NCI-H2227 (cell line): ENCODE results near the gene SMG9.

Experiments used
- DNase-seq: peaks from one replicate; lab custom pipeline; 2025; ENCODE audit not compliant: unreplicated experiment; lab: John Stamatoyannopoulos, UW

Gene SMG9, protein sequence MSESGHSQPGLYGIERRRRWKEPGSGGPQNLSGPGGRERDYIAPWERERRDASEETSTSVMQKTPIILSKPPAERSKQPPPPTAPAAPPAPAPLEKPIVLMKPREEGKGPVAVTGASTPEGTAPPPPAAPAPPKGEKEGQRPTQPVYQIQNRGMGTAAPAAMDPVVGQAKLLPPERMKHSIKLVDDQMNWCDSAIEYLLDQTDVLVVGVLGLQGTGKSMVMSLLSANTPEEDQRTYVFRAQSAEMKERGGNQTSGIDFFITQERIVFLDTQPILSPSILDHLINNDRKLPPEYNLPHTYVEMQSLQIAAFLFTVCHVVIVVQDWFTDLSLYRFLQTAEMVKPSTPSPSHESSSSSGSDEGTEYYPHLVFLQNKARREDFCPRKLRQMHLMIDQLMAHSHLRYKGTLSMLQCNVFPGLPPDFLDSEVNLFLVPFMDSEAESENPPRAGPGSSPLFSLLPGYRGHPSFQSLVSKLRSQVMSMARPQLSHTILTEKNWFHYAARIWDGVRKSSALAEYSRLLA

DNA sequence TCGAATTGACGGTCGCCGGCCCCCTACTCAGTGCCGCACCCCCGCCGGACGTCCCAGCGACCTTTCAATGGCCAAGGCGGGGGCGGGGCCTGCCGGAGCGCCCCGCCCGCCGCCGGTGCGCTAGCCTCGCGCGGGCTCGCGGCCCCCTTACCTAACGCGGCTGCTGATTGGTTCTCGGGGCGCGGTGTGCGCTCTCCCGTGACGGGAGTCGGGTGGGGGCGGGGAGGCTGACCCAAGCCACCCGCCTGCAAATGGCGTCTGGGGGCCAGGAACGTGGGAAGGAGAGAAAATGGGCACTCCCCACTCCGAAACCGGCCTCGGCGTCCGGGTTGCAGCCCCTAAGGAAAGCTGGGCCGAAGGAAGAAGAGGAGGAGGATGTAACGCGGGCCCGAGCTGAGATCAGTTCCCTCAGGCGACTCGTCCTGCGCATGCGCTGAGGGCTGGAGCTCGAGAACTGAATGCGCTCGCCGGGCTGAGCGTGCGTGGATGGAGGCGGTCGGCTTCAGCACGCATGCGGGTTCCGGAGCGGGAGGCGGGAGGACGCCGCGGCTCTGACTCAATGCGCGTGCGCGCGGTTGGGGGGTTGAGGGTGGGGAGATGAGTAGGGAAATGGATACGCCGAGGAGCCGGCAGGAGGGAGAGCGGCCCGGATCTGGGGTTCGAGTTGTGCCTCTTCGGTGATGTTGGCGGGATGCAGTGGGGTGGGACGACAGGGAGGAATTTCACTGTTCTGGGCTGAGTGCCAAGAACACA, at the start of gene SMG9:
SMG9 (minus strand) TSS at position 460 of the 753 bp plus-strand sequence. CDS start 4,221 bp downstream, outside the sequence.
- DNase-seq = peak; percentile 97

DNA sequence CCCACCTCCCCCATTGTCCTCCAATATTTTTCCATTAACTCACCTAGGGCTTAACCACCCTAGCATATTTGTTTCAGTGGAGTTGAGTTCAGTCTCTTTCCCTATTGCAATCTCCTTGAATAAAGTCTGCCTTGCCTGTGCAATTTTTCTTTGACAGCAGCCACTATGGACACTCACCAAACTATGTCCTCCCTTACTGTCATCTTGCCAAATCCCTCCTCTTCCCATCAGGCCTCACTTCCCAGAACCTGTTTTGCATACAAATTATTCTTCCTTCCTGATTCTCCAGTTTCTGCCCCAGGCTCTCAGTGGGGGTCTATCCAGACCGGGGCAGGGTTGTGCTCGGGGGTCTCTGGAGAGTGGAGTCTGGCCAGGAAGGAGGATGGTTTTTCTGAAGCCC, 49.7 kb upstream of the SMG9 start:
- DNase-seq = no peak

DNA sequence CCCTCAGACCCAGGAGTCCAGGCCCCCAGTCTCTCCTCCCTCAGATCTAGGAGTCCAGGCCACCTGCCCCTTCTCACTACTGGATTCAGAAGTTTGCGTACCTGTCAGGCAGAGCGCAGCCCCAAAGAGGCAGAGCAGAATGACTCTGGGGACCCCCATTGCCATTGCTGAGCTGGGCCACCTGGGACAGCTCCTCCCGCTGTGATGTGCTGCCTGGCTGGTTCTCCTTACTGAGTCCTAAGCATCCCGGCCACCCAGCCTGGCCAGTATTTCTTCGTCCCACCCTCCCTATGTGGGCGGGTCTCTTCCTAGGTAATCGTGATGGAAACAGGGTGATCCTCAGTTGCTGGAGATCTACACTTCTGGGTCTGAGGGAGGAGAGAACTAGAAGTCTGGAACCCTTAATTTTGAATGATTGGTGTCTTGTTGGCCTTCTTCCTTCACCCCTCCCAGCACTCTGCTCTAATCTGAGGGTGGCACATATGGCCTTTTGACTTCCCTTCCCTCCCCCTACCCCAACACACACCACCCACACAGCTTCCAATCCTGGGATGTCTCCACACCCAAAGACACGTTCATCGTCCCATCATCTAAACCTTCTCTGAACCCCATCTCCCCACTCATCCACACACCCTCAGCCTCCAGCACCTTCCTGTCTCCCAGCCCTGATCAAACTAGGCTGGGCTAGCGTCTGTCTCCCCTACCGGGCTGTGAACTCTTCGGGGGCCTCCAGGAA, 47.6 kb upstream of the SMG9 start, which contains the start of gene LYPD5:
LYPD5 (minus strand) TSS at position 232 of the 736 bp plus-strand sequence; CDS start at position 165, 67 bp downstream.
- DNase-seq = no peak

DNA sequence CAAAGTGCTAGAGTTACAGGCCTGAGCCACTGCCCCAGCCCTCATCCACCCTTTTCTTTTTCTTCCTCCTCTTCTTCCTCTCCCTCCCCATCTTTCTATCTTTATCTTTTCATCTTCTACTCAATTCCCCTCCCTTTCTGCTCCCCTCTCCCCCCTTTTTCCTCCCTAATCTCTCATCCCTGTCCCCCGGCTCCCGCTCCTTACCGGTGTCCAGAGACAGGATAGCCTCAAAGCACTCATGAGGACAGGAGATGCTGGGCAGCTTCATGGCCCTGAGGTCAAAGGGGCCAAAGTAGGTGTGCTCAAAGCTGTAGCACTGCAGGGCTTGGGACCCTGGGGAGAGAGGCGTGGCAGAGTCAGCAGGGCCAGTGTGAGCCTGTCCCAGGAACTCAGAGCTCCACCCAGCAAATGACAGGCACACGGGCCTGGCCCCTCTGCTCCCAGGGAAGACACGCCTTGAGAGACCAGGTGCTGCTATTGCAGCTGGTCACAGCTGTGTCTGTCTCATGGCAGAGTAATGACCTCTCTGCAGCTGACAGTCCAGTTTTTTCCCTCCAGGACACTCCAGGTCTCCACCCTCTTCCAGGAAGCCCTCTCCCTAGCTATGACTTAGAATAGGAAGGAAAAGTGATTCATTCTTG, 44.9 kb upstream of the SMG9 start:
- no peak for DNase-seq

DNA sequence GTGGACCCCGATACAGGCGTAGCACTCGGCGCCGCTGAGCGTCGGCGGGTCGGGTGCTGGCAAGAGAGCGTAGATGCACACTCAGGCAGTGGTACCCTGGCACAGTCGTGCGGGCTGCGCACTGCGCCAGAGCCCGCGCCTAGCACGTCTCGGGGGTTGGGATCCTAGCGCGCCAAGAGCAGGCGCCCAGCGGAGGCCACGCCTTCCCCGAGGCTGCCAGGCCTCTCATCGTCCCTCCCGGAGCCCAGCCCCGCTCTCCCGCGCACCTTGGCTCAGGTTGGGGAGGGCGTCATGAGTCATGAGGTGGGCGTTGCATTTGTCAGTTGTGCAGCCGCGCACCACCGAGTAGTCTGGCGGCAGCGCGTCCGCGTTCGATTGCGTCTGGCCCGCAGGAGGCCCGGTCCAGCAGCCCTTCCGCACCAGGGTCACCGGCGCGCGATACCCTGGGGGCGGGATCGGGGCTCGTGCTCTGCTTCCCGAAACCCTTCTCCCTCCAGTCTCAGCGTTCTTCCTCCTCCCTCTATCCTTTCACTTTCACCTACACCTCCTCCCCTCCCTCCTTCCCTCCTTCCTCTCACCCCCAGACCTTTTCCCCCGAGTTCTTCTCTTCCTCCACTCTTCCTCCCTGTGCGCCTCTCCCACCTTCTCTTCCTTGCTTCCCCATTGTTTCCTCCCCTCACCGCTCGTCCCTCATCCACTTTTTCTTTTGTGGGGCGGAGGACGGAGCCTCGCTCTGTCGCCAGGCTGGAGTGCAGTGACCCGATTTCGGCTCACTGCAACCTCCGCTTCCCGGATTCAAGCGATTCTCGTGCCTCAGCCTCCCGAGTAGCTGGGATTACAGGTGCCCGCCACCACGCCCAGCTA, 44.0 kb upstream of the SMG9 start:
- DNase-seq = peak; percentile 82

DNA sequence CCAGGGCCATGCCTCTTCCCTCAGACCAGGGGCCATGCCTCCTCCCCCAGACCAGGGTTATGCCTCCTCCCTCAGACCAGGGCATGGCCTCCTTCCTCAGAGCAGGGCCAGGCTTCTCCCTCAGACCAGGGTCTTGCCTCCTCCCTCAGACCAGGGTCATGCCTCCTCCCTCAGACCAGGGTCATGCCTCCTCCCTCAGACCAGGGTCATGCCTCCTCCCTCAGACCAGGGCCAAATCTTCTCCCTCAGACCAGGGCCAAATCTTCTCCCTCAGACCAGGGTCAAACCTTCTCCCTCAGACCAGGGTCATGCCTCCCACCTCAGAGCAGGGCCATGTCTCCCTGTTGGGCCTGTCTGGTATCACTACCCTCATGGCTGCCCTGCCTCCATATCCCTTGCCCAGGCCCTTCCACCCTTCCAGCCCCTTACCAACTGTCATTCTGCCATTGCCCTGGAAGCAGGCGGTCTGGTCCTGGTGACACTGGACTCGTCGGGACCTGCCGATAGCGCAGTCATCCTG, 43.3 kb upstream of the SMG9 start:
- no peak for DNase-seq

DNA sequence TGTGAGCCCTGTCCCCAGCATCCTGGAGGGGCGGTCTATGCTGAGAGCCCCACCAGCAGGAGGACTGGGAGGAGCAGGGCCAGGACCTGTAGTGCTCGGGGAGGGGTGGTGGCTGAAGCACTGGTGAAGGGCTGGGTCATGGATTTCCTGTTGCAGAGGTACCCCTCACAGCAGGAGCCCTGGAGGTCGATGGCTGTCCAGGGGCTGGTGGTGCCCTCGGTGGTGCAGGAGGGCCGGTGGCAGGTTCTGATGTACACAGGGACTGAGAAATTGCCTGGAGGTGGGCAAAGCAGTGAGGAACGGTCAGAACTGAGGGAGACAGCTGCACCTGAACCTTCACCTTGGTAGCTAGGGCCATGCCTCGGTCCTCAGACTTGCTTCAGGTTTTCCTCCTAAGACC, 42.8 kb upstream of the SMG9 start:
- no peak for DNase-seq

DNA sequence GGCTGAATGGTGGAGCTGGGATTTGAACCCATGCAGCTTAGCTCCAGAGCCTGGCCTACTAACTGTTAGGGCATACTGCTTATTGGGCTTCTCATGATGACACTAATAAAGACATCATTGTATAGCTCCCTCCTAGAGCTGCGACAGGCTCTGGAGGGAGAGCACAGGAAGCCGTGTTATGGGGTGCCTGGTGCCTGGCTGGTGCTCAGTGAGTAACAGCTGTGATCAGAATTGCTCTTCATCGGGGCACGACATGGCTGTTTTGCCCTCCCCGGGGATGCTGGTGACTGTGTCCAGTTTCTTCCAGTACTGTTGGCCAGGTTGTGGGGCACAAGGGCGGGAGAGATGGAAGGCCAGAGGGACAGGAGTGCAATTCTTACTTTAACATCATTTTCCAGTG, 42.4 kb upstream of the SMG9 start:
- DNase-seq = no peak

DNA sequence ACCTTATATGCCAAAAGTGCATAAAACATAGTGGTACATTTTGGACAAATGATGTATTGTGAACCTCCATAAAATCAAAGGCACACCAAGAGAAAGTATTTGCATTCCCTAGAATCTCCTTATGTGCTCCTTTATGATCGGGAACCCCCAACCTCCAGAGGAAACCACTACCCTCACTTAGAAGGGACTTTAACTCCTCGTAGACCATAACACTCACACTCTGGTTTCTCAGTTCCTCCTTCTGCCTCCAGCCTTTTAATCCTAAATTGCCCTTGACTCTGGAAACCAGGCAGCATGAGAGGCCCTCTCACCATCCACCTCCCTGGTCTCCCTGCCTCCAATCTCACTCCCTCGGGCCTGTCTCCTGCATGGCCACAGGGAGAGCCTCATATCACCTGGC, 35.8 kb upstream of the SMG9 start:
- no peak for DNase-seq

DNA sequence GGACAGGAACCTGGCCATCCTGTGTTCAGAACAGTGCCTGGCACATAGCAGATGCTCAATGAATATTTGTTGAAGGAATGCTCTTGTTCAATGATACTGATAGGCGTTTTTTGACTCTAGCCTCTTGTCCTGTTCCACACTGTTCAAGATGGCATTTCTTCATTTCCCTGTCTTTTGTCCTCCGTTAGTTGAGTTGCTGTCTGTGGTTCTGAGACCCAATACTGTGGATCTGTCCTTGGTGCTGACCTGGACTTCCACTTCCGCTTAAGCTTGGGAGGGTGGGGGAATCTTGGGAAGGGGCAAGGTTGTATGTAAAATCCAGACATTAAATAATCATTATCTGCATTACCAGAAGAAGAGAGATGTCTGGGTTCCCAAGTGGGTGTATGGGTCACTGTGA, 34.3 kb upstream of the SMG9 start:
- no peak for DNase-seq

DNA sequence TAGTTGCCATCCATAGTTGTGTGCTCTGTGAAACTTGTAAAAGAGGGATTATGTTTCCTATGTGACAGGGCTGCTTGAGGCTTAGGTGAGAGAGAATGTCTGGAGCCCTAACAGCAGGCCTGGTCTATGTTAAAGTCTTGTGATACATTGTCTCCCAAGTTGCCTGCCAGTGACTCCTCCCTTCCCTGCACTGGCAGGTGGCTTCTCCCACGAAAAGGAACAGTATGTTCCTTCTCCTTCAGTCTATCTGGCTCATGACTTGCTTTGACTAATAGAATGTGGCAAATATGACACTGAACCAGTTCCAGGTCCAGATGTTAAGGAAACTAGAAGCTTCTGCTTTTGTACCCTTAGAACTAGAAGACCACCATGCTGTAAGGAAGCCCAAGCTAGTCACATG, 31.9 kb upstream of the SMG9 start:
- no peak for DNase-seq

DNA sequence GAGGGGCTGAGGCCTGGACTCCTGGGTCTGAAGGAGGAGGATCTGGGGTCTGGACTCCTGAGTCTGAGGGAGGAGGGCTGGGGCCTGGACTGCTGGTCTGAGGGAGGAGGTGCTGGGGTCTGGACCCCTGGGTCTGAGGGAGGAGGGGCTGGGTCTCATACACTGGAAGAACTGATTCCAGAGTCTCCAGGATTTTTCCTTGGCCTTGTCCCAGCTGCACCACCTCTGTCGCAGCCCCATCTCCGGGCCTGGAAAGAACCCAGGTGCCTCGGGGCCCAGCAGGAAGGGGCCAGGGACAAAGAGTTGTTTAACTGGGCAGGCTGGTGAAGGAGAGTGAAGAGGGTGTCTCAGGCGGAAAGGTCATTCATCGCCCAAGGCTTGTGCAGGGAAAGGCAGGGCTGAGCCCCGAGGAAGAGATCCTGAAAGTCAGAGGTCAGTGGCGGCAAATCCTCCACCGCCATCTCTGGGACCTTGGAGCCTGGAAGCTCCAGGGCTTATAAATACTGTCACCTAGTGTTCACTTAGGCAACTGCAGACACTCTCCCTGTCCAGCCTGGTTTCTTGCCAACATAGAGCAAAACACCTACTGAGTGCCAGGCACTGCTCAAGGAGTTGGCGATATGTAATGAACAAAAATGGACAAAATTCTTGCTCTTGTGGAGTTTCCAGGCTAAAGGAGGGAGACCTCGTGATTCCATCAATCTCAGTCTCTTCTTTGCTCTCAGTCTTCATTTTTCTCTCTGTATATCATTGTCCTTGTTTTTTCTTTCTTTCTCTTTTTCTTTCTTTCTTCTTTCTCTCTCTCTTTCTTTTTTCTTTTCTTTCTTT, 30.4 kb upstream of the SMG9 start:
- peak; percentile 66 for DNase-seq

DNA sequence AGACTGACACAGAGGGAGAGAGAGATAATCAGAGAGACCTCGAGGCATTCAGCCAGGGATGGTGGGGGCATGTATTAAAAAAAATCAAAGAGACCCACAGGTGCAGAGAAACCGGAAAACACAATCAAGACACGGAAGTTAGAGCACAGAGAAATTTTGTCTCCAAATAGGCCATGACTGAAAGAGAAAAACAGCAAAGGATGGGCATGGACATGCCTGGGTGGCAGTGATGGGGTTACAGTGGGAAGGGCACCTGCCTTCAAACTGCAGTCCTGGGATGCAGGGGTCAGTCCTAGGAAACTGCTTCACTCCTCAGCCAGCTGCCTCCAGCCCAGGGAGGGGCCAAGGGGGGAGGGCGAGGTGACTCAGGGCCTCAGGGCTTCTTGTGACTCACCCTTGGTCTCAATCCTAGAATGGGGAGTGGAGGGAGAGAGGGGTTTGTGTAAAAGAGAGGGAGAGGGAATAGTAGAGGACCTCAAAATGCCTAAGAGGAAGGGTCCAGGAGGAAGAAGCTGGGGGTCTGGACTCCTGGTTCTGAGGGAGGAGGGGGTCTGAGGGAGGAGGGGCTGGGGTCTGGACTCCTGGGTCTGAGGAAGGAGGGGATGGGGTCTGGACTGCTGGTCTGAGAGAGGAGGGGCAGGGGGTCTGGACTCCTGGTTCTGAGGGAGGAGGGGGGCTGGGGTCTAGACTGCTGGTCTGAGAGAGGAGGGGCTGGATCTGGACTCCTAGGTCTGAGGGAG, 29.6 kb upstream of the SMG9 start:
- DNase-seq = no peak

DNA sequence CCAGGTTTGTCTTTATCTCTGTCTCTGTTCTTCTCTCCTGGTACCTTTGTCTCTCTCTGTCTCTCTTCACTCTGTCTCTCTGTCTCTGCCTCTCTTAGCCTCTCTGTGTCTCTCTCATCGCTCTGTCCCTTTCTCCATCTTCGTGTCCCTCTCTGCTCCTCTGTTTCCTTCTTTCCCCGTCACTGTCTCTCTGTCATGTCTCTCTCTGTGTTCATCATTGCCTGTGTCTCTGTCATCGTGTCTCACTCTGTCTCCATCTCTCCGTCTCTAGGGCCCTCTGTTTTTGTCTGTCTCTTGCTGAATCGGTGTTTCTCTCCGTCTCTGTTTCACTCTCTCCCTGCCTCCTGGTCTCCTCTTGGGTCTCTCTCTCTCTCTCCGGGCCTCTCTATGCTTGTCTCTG, 28.9 kb upstream of the SMG9 start:
- no peak for DNase-seq

DNA sequence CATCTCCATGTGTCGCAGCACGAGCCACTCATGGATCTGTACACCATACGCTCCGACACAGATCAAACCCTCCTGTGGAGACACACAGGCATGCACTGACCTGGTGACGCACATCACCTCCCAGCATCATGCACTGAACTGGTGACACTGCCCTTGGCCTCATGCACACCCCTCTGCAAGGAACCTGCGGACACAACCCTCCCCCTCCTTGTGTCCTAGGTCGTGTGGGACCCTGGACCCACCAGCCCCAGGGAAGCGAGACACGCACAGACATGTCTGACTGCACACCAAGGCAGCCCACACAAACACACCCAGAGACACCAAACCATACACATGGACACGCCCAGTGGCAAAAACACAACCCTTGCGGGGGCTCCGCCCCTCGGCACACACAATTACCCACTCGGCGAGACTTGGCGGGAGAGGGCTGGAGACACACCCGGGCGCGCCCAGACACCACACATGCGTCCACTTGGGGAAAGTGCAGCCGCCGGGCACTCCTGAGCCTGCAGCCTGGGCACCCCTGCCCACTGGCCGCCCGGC, 28.0 kb upstream of the SMG9 start:
- DNase-seq = no peak

DNA sequence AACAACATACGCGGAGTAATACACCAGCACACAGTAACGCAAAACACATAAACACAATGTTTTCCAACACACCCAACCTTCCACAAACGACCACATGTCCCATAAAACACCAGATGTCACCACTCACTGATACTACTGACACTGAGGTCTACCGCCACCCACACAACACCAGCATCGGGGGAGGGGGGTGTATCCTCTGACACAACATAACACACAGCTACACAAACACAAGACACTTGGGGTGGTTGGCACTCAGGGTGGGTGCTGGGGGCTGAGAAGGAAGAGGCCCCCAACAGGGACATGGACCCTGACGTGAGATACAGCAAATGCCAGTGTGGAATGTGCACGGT, 27.5 kb upstream of the SMG9 start:
- DNase-seq = no peak

DNA sequence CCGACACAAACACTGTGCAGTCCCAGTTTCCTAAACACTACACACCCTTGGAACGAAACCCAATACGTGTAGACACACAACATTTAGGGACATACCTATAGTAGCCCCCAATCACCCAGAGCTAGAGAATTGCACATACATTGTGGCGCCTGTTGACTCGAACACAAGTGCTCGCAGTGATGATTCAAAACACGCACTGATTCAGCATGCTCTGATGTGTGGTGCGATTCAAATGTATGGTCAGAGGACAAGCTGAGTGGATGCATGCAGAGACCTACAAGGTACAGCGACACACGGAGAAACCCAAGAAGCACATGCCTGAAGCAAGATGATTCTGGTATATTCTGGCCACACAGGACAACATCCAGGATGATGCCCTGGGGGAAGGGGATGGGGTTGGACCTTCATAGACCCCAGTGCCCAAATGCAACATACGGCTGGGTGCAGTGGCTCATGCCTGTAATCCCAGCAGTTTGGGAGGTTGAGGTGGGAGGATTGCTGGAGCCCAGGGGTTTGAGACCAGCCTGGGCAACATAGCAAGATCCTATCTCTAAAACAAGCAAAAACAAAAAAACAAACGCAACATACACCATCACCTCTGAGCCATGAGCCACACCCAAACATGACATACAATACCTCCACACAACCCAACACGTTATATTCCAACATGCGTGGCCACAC, 27.0 kb upstream of the SMG9 start:
- no peak for DNase-seq
